Activated CD4-positive, alpha-beta T cell treated with anti-CD3 and anti-CD28 coated beads for 4 hours (primary cell): ENCODE results near the gene FAM76A.
"Not testable (repeated sequence)": the region's sequence is repeated elsewhere in the genome, so short reads cannot be mapped to it uniquely, and the experiment has no call there.

Experiments
- DNase-seq, 2 donors: peaks; one replicate each; pipeline ENCODE4 v3.0.0-alpha.2; 2020

Gene FAM76A

GRCh38 chr1:27726173-27727044 lies 648 bp downstream of the FAM76A start:
- peak; percentile 19 to 32 for DNase-seq

- DNase-seq: no peak
Measured at GRCh38 chr1:27727126-27727525, 1.4 kb downstream of the FAM76A start.

GRCh38 chr1:27736252-27736651 lies 10.5 kb downstream of the FAM76A start:
- DNase-seq: no peak

GRCh38 chr1:27741121-27741520 lies 15.4 kb downstream of the FAM76A start:
- DNase-seq: no peak

- no peak for DNase-seq
Measured at GRCh38 chr1:27744556-27744955, 18.8 kb downstream of the FAM76A start.

GRCh38 chr1:27745466-27745865 lies 19.7 kb downstream of the FAM76A start:
- DNase-seq: no peak

GRCh38 chr1:27752360-27752759 lies 26.6 kb downstream of the FAM76A start:
- no peak for DNase-seq

GRCh38 chr1:27755286-27755685 lies 29.5 kb downstream of the FAM76A start:
- no peak for DNase-seq

- no peak for DNase-seq
Measured at GRCh38 chr1:27755865-27756264, 30.1 kb downstream of the FAM76A start.

- no peak for DNase-seq
Measured at GRCh38 chr1:27759236-27759635, 33.5 kb downstream of the FAM76A start.

- no peak for DNase-seq
Measured at GRCh38 chr1:27760426-27760825, 34.7 kb downstream of the FAM76A start.

- no peak for DNase-seq
Measured at GRCh38 chr1:27762033-27762432, 36.3 kb downstream of the FAM76A start.

GRCh38 chr1:27763358-27763757 lies 37.6 kb downstream of the FAM76A start:
- DNase-seq: no peak

GRCh38 chr1:27770293-27770830 lies 44.6 kb downstream of the FAM76A start:
- no peak for DNase-seq

GRCh38 chr1:27772036-27772931 lies 46.5 kb downstream of the FAM76A start:
- DNase-seq: no peak

- peak; percentile 99 for DNase-seq
Measured at GRCh38 chr1:27772932-27773825, 47.4 kb downstream of the FAM76A start, which contains the start of gene STX12. Gene STX12, plus strand, starts transcription at chr1:27773219. Its CDS starts 89 bp downstream, at chr1:27773308.

- no peak for DNase-seq
Measured at GRCh38 chr1:27773826-27774445, 48.2 kb downstream of the FAM76A start.

GRCh38 chr1:27774654-27775053 lies 48.9 kb downstream of the FAM76A start:
- DNase-seq: no peak

GRCh38 chr1:27775336-27775735 lies 49.6 kb downstream of the FAM76A start:
- DNase-seq: not testable (repeated sequence)

- not testable (repeated sequence) for DNase-seq
Measured at GRCh38 chr1:27776276-27776675, 50.5 kb downstream of the FAM76A start.

- no peak for DNase-seq
Measured at GRCh38 chr1:27778056-27778455, 52.3 kb downstream of the FAM76A start.

GRCh38 chr1:27779122-27779521 lies 53.4 kb downstream of the FAM76A start:
- DNase-seq: no peak
